ENCODE data around the gene ELFN1.

Gene ELFN1

DNA sequence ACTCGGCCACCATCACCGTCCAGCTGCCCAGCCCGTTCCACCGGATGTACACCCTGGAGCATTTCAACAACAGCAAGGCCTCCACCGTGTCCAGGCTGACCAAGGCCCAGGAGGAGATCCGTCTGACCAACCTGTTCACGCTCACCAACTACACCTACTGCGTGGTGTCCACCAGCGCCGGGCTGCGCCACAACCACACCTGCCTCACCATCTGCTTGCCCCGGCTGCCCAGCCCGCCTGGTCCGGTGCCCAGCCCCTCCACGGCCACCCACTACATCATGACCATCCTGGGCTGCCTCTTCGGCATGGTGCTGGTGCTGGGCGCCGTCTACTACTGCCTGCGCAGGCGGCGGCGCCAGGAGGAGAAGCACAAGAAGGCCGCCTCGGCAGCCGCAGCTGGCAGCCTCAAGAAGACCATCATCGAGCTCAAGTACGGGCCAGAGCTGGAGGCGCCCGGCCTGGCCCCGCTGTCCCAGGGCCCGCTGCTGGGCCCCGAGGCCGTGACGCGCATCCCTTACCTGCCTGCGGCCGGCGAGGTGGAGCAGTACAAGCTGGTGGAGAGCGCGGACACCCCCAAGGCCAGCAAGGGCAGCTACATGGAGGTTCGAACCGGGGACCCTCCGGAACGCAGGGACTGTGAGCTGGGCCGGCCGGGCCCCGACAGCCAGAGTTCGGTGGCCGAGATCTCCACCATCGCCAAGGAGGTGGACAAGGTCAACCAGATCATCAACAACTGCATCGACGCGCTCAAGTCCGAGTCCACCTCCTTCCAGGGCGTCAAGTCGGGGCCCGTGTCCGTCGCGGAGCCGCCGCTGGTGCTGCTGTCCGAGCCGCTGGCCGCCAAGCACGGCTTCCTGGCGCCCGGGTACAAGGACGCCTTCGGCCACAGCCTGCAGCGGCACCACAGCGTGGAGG lies 75.8 kb downstream of the ELFN1 start:
- H3K9me3 ChIP-seq, result no peaks in the 10 kb centered on the region
- peaks cover 40% of the 10 kb centered on the region for H3K27me3 ChIP-seq
- TF ChIP-seq, protein P1, sequence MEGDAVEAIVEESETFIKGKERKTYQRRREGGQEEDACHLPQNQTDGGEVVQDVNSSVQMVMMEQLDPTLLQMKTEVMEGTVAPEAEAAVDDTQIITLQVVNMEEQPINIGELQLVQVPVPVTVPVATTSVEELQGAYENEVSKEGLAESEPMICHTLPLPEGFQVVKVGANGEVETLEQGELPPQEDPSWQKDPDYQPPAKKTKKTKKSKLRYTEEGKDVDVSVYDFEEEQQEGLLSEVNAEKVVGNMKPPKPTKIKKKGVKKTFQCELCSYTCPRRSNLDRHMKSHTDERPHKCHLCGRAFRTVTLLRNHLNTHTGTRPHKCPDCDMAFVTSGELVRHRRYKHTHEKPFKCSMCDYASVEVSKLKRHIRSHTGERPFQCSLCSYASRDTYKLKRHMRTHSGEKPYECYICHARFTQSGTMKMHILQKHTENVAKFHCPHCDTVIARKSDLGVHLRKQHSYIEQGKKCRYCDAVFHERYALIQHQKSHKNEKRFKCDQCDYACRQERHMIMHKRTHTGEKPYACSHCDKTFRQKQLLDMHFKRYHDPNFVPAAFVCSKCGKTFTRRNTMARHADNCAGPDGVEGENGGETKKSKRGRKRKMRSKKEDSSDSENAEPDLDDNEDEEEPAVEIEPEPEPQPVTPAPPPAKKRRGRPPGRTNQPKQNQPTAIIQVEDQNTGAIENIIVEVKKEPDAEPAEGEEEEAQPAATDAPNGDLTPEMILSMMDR (IDR thresholded peaks at IDR 0.05), result no peak
- H3K4me3 ChIP-seq (ENCODE audit: low read depth in 1 of 2, low read length in 1 of 2), result no peak overlapping the region
- H3K27ac ChIP-seq, result no peak overlapping the region
- no peaks in the 10 kb centered on the region for H3K36me3 ChIP-seq
- peaks cover 2 to 14% of the 10 kb centered on the region in 2 experiments for H3K4me1 ChIP-seq (ENCODE audit: control insufficient read depth in 1 of 2, insufficient read depth in 1 of 2, low read depth in 1 of 2, low read length in 1 of 2)

DNA sequence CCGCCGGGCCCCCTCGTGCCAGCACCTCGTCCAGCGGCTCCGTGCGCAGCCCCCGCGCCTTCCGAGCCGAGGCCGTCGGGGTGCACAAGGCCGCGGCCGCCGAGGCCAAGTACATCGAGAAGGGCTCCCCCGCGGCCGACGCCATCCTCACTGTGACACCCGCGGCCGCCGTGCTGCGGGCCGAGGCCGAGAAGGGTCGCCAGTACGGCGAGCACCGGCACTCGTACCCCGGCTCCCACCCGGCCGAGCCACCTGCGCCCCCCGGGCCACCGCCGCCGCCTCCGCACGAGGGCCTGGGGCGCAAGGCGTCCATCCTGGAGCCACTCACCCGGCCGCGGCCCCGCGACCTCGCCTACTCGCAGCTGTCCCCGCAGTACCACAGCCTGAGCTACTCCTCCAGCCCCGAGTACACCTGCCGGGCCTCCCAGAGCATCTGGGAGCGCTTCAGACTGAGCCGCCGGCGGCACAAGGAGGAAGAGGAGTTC lies 76.5 kb downstream of the ELFN1 start:
- TF ChIP-seq, protein P1 (IDR thresholded peaks at IDR 0.05), result no peak
- Histone ChIP-seq H3K9me3 (no peaks in the 10 kb centered on the region), H3K27me3 (peaks cover 36% of the 10 kb centered on the region), H3K4me1 (ENCODE audit: control insufficient read depth in 1 of 2, insufficient read depth in 1 of 2, low read depth in 1 of 2, low read length in 1 of 2) (peaks cover 2 to 13% of the 10 kb centered on the region in 2 experiments), H3K4me3 (ENCODE audit: low read depth in 1 of 2, low read length in 1 of 2) (no peak overlapping the region), H3K36me3 (no peaks in the 10 kb centered on the region), H3K27ac (no peak overlapping the region)

DNA sequence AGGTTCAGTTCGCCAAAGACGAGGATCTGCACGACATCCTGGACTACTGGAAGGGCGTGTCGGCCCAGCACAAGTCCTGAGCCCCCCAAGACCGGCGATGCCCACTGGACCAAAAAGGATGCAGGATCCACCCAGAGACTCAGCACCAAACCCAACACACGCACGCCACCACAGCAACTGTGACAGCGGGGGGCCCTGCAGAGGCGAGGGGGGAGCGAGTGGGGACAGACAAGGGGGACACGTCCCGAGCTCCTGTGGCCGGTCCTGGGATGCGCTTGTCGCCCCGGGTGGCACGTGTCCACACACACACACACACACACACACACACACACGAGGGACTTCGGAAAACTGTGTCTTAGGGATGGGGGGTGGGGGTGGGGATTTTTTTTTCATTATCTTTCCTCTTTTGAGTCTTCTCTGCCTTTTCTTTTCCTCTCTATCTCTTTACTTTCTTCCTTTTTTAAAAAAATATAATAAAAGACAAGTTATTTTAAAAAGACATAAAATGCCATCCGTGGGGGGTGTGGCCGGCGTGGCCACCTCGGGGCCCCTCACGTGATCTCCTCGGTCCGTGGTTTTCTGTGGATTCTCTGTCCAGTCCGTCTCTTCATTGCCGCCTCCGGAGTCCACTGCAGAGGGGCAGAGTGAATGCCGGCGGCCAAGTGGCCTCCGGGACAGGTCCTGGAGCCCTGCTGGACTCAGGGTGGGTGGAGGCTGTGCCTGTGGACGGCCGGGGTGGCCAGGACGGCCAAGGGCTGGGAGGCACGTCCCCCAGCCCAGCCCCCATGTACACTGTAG lies 77.1 kb downstream of the ELFN1 start:
- TF ChIP-seq, protein P1 (IDR thresholded peaks at IDR 0.05), result no peak
- Histone ChIP-seq H3K27ac (no peak overlapping the region), H3K4me3 (ENCODE audit: low read depth in 1 of 2, low read length in 1 of 2) (no peak overlapping the region), H3K4me1 (ENCODE audit: control insufficient read depth in 1 of 2, insufficient read depth in 1 of 2, low read depth in 1 of 2, low read length in 1 of 2) (peaks cover 0 to 7% of the 10 kb centered on the region in 2 experiments), H3K27me3 (peaks cover 29% of the 10 kb centered on the region), H3K9me3 (no peaks in the 10 kb centered on the region), H3K36me3 (no peaks in the 10 kb centered on the region)

DNA sequence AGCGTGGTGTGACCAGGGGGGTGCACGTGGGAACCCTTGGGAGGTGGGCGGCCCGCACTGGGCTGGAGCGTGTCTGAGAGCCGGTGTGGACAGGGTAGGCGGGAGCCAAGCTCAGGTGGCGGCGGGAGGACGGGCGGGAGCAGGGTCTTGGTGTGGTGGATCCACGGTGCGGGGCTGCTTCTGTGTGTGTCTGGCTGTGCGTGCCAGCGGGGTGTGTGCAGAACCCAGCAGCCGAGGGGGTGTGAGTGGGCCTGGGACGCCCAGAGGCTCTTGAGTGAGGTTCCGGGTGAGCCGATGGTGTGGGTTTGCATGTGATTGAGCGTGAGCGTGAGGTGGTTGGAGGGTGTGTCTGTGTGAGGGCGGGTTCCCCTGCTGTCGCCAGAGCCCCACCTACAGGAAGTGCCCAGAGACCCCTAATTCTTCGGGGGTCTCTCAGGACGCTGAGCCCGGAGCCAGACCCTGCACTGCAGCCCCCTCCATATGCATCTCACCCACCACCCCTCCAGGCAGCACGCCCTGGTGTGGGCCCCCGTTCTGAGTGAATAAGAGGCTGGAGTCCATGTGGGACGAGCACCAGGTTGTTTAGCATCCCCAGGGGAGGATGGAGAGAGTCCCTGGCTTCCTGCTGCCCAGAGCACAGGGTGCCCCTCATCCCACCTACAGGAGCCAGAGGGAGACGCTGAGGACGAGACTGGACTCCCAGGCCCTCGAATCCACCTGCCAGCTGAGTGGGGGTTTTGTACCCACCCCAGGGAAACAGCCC lies 78.2 kb downstream of the ELFN1 start:
- no peaks in the 10 kb centered on the region for H3K9me3 ChIP-seq
- TF ChIP-seq, protein P1 (IDR thresholded peaks at IDR 0.05), result no peak
- peaks cover 18% of the 10 kb centered on the region for H3K27me3 ChIP-seq
- no peaks in the 10 kb centered on the region for H3K36me3 ChIP-seq
- H3K4me3 ChIP-seq (ENCODE audit: low read depth in 1 of 2, low read length in 1 of 2), result no peak overlapping the region
- H3K4me1 ChIP-seq (ENCODE audit: control insufficient read depth in 1 of 2, insufficient read depth in 1 of 2, low read depth in 1 of 2, low read length in 1 of 2), result no peaks in the 10 kb centered on the region
- H3K27ac ChIP-seq, result no peak overlapping the region

DNA sequence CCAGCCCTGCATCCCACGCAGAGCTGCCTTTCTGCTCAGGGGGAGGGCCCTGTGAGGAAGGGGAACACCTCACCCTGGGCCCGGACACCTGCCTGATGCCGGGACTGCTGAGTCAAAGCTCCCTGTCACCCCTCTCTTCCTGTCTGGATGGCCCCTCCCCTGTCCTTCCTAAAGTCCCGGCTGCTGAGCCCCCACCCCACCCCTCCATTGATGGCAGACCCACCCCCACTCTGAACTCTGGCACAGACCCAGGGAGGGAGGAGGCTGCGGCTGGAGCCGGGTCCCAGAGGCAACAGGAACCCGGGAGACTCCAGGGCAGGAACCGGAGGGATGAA lies 78.7 kb downstream of the ELFN1 start:
- TF ChIP-seq, protein P1 (IDR thresholded peaks at IDR 0.05), result no peak
- Histone ChIP-seq H3K4me3 (ENCODE audit: low read depth in 1 of 2, low read length in 1 of 2) (no peak overlapping the region), H3K27ac (no peak overlapping the region), H3K27me3 (peaks cover 13% of the 10 kb centered on the region), H3K36me3 (no peaks in the 10 kb centered on the region), H3K9me3 (no peaks in the 10 kb centered on the region), H3K4me1 (ENCODE audit: control insufficient read depth in 1 of 2, insufficient read depth in 1 of 2, low read depth in 1 of 2, low read length in 1 of 2) (no peaks in the 10 kb centered on the region)

Measured in neutrophil (primary cell).